ENCODE results near the gene LAMC3.

Gene LAMC3

DNA sequence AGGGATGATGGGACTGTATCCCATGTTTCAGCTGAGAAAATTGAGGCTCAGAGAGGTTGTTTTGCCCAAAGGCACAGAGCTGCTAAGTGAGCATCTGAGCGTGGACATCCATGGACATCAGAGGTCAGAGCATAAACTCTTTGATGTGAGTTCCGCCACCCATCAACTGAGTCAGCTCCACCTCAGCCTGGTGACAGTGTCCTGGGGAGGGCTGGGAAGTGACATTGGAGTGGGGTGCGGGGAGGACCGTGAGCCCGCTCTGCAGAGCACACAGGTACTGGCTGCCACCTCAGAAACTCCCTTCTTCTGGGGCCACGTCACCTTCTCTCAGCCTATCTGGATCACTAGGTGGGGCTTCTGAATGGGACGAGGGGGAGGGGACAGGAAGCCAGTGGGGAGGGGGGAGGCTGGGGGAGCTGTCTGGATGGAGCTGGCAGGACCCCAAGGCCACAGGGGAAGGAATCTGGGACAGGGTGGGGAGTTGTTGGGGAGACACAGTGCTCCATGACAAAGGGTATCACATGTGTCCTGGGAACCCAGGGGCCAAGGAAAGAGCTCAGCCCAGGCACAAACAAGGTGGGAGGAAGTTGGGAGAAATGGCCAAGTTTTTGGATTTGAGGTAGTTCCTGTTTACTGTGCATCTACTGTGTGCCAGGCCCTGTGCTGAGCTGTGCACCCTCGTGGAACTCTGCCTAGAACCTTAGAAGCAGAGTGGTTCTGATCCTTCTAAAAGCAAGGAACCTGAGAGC is 2.5 kb downstream of the LAMC3 start:
- DNase-seq (ENCODE audit: low spot score), result no peak

DNA sequence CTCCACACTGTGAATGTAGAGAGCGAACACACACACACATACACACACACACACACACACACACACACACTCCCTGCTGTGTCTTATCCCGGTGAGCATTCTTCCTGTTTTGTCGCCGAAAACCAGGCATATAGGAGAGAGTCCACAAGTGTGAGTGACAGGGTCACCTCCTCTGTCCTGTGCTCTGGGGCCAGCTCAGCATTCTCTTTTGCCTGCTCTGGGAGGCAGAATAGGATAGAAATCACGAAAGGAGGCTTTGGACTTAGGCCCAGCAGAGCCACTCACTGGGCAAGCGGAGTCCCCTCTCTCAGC is 3.0 kb downstream of the LAMC3 start:
- DNase-seq (ENCODE audit: low spot score), result no peak

DNA sequence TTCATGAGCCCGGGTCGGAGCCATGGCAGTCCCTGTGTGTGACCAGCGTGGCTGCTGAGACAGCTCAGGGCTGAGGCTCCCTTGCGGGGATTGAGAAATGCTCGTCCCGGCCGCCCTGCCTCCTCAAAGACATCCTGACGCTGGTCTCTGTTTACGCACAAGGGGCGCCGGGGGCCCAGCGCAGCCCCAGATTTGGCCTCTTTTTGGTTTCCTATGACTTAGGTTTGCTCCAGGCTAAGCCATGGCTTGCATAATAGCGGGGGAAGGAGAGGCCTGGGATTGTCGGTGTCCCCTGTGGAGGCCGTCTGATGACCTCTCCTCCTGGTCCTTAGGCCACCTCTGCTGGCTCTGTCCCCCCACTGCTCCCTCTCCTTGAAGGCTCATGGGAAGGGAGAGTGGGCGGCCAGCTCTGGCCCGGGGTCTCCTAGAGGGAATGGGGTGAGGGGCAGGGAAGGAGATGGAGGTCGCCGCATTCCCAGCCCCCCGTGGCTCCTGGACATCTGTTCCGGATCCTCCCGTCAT is 3.5 kb downstream of the LAMC3 start:
- DNase-seq (ENCODE audit: low spot score), result no peak

DNA sequence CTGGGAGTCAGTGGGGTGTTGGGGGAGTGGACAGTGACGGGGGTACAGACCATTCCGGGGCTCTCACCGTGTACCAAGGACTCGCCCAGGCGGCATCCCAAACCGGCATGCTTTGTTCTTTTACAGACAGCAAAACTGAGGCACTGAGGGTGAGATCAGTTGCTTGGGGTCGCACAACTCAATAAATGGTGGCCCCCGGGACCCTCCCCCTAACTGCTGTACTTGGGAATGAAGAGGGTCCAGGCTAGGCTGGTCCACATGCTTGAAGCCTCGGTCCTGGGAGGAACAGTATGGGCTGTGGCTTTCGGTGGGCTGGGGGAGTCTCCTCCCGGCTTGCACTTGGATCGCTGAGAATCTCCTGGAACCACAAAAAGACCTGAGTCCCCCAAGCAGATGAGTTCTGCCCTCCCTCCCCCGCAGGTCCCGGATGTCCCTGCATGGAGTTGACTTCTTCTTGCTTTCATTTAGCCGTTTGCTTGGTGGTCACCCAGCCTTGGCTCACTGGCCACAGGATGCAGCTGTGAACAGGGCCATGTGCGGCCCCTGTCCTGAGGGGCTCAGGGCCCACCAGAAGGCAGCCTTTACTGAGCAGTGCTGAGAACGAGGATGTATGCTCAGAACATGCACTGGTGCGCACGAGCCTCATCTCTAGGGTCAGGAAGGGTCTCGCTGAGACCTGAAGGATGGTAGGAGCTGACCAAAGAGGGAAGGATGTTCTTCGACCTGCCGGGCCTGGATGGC is 4.2 kb downstream of the LAMC3 start:
- no peak for DNase-seq (ENCODE audit: low spot score)

DNA sequence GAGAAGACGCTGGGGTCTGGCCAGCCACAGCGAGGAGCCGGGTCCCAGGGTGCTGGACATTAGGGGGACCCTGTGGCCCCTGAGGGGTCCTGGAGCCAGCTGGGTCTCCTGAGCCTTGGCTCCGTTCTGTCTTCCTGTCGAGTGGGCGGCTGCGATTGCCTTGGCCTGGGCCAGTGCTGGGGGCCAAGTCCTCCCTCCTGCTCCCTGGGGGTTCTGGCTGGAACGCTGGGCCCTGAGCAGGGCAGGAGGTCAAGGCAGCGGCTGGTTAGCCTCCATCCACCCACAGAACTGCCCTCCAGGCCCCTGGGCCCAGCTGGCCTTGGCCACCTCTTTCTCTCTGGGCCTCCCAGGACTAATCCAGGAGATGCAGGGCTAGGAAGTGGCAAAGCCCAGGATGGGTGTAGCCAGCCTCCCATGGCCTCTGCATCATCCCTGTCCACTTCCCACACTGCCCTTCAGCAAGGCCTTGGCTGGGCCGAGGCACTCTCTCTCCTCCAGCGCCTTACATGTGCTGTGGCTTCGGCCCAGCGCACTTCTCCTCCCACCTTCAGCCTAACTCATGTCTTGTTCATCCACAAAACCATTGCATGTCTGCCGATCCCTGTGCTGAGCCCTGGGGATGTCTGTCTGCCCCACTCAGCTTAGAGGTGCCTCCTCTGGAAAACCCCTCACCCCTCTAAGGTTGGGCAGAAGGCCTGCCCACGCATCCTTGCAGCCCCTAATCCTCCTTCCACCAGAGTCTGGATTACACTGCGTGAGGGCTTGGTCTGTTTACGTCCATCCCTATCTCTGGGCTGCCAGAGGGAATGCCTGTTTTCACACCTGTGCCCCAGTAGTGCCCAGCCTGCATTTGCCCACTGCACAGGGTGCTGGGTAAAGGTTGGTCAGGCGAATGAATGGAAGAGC is 5.0 kb downstream of the LAMC3 start:
- DNase-seq (ENCODE audit: low spot score), result no peak

DNA sequence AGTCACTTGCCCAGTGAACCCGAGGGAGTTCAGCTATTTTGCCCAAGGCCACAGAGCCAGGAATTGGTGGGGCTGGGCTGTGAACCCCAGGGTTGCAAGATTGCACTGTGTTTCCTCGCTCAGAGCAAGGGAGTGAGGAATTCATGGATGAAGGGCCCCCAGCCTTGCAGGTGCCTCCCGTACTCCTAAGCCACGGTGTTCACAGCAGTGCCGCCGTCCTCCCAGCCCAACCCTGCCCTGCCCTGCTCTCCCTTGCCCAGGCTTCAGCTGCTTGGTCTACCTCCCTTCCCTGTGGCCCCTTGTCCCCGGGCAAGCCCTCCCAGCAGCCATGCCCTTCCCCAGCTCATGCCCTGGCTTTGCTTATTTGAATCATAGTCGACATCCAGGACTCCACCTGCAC is 6.1 kb downstream of the LAMC3 start:
- DNase-seq (ENCODE audit: low spot score), result no peak

DNA sequence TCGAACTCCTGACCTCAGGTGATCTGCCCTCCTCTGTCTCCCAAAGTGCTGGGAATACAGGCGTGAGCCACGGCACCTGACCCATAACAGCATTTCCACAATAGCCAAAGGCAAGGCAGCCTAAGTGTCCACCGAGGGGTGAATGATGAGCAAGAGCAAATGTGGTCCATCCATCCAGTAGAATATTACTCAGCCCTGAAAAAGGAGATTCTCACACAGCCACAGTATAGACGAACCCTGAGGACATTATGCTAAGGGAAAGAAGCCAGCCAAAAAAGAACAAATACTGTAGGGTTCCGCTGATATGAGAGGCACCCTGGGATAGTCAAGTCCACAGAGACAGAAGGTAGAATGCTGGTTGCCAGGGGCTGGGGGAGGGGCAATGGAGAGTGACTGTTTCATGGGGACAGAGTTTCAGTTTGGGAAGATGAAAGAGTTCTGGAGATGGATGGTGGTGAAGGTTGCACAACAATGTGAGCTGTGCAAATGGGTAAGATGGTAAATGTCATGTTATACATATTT is 7.0 kb downstream of the LAMC3 start:
- DNase-seq (ENCODE audit: low spot score), result no peak

DNA sequence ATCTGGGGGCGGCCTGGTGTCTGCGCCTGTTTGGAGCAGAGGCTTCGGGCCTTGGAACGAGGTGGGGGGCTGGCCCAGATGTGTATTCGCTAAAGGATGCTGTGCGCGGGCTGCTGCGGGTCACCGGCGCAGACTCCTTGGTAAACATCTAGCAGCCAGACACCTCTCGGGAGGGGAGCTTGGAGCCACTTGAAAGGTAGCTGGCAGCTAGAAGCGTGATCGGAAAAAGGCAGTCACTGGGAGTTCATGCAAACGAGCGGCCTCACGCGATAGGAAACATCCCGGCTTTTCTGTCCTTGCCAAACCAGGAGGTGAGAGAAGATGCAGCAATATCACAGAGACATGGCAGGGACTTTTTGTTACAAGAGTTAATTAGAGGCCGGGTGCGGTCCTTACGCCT is 8.1 kb downstream of the LAMC3 start:
- DNase-seq (ENCODE audit: low spot score), result no peak

DNA sequence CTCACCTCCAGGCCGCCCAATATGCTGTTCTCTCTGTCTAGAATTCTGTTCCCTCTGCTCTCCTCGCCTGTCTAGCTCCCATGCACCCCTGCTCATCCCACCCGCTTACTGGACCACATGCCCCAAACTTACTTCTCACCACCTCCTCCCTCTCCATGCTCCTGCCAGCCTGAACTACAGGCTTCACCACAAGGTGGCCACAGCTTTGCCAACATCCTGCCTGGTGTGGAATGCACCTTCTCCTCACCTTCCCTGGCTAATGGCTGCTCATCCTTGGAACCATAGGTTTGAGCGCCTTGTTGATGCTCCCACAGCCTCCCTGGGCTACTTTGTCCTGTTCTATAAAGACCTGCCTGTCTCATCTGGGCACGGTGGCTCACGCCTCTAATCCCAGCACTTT is 9.6 kb downstream of the LAMC3 start:
- no peak for DNase-seq (ENCODE audit: low spot score)

DNA sequence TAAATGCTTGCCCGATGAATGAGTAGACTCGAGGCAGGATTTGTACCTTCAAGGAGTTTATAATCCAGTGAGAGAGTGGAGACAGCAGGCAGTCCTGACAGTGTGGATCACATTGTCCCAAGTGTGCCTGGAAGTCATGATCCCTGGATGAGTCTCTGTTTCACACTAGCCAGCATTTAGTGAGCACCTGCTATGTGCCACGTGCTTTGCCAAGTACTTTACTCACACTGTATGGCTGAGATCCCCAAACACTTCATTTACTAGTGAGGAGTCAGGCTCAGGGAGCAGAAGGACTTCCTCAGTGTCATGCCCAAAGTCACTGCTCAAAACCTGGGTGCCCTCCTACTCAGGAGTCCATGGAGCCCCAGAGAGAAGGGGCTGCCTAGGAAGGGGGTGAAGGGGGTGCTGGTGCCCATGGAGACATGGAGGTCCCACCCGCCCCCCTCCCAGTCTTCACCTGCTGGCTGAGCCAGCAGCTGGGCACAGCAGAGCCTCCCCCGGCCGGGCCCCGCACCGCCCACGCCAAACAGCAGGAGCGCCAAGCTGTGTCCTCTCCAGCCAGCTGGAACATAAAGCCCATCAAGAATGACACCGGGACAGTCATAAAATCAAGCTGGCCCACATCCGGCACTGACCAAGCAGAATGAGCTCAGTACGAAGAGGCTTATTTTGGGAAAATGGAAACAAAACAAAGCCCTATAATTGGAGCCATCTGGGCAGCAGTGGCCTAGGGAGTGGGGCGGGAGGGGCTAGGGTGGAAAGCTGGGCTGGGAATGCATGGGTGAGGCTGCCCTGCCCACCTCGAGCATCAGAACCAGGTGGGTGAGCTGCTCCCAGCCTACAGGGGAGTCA is 10.6 kb downstream of the LAMC3 start:
- no peak for DNase-seq (ENCODE audit: low spot score)

DNA sequence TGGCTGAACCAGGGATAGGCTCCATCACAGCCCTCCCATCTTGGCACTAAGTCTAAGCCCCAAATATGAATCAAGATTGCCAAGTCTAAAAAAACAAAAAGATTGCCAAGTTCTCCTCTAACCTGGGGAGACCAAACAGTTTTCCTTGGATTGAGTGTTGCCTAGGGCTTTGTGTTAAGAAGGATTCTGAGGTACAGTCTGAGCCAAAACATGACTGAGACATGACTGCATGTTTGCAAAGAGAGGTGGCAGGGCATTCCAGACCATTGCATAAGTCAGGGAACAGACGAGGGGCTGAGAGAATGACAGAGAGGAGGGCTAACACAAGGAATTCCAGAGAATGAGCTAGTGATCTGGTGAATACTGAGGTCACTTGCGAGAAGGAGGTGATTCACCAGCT is 11.4 kb downstream of the LAMC3 start:
- no peak for DNase-seq (ENCODE audit: low spot score)

DNA sequence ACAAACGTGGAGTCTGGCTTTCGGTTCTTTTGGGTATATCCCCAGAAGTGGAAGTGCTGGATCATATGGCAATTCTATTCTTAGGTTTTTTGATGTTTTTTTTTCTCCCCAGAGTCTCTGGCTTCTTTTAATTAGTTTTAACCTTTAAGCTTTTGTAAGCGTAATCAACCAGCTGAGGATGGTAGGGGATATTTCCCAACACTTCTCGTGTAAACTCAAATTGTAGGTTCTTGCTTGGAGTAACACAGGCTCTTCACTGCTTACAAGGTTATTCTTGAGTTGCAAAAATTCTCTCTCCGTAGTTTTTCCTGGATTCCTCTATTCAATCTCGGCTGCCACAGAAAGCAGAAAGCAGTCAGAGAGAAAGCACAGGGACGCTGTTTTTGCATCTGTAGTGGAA is 11.9 kb downstream of the LAMC3 start:
- no peak for DNase-seq (ENCODE audit: low spot score)

DNA sequence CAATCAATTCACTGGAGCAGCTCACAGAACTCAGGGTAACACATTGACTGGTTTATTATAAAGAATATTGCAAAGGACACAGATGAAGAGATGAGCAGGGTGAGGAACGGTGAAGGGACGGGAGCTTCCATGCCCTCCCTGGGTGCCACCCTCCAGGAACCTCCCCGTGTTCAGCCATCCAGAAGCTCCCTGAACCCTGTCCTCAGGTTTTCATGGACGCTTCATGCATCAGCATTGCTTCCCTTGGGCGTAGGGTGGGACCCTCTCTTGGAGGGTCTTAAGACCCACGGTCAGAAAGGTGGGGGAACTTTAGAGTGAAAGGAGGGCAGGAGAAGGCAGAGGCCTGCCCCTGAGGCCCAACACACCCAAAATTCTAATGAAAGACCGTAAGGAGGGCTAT is 12.8 kb downstream of the LAMC3 start:
- no peak for DNase-seq (ENCODE audit: low spot score)

DNA sequence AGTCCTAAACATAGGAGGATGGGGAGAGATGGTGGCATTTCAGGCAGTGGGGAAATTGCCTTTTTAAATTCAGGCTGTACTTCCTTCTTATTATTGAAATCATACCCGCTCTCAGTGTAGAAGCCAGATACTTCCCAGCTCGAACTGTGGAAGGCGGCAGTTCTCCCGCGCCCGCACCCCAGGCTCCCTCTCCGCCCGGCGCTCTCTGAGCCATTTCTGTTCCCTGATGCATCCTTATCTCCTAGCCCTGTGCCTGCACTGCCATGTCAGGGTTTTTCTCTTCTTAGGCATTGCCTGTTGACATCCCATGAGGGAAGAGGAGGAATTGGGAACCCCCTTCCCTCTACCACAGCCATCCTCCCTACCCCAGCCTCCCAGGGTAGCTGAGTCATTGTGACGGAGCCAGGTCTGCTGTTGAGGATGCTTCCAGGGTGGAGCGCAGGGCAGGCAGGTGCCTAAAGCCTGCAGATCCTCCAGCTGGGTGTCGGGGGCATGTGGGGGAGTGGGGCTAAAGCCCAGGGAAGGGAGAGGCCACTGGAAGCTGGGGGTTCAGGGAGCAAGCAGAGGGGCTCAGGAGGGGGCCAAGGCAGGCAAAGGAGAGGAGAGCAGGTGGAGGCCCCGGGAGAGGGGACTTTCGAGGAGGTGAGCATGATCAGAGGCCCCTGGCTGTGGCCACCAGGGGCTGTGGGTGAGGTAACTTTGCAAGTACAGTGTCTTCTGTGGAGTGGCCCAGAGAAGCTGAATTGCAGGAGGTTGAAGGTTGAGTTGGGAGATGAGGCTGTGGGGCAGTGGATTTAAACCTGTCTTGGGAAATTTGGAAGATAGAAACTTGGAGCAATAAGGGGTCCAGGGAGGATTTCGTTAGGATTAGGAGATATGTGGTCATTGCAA is 16.2 kb downstream of the LAMC3 start:
- DNase-seq (ENCODE audit: low spot score), result no peak

DNA sequence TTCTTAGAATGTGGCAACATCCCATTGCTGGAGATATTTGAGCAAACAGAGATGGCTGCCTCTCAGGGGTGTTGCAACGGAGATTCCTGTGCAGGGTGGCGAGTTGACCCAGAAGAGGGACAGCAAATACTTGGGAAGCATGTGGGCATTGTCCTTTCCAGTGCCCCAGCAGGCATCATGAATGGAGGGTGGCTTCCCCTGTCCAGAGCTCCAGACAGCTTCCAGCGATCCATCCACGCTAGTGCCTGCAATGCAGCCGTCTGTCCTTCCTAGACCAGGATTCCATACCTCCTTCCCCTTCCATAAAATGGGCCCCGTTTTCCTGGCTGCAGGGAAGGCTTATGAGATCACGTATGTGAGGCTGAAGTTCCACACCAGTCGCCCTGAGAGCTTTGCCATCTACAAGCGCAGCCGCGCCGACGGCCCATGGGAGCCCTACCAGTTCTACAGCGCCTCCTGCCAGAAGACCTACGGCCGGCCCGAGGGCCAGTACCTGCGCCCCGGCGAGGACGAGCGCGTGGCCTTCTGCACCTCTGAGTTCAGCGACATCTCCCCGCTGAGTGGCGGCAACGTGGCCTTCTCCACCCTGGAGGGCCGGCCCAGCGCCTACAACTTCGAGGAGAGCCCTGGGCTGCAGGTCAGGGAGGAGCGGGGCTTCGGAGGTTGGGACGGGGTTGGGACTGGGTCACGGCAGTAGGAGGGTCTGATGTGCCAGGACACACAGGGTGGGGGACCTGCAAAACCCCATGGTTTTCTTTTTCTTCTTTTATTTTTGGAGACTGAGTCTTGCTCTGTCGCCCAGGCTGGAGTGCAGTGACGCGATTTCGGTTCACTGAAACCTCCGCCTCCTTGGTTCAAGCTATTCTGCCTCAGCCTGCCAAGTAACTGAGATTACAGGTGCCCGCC is 17.2 kb downstream of the LAMC3 start:
- no peak for DNase-seq (ENCODE audit: low spot score)

DNA sequence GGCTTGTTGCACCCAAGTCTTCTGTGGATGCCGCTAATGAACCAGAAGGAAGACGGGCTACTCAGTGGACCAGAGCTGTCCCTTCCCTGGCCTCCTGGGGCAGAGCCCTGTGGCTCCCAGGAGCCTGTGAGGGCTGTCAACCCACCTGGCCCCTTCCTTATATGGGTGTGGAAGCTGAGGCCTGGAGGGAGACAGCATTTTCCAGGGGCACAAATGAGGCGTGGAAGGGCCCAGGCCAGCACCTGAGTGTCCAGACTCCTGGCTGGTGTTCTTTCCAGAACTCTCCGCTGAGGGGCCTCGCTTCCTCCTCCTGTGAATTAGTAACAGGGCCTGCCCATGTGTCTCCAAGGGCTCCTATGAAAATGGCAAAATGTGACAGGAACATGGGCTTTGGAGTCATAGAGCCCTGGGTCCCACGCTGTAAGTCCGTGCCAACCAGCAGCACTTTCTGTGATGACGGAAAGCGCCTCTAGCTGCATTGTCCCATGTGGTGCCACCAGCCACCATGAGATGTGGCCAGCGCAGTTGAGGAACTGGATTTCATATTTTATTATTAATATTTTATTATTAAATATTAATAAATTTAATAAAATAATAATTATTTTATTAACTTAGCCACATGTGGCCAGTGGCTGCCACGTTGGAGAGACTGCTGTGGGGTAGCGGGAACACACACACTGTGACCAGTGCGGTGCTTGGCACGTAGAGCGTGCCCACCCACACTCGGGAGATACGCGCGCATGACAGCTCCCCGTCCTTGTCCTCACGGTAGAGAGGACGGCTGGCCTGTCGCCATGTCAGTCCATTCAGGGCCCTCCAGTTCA is 18.3 kb downstream of the LAMC3 start:
- no peak for DNase-seq (ENCODE audit: low spot score)

DNA sequence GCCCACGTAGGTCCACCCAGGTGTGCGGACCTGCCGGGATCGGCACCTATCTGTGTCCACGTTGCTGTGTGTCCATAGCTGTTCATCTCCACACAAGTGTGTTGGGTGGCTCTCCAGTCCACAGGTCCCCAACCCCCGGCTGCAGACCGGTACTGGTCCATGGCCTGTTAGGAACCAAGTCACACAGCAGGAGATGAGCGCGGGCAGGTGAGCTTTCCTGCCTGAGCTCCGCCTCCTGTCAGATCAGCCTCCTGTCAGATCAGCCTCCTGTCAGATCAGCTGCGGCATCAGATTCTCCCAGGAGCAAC is 18.9 kb downstream of the LAMC3 start:
- no peak for DNase-seq (ENCODE audit: low spot score)

DNA sequence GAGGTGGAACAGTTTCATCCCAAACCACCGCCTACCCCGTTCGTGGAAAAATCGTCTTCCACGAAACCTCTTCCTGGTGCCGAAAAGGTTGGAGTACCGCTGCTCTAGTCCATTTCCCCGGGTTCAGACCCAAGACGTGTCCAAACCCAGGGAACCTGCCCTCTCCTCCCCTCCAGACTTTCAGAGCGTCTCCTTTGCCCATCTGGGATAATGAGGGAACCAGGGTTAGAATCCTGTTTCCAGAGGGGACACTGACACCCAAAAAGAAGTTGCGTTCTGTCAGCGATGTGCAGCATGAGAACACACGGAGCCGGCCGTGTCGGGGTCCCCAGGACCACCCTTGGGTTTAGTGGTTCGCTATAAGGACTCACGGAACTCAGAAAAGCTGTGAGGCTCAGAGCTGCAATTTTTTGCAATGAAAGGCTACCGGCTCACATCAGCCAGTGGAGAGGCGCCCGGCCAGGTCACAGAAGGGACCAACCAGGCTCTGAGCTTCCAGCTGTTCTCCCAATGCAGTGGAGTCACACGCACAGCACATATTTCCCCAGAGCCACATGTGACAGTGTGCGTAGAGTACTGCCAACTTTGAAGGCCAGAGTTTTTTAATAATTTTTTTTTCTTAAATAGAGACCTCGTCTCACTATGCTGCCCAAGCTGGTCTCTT is 19.4 kb downstream of the LAMC3 start:
- no peak for DNase-seq (ENCODE audit: low spot score)
